HepG2 (cell line): Measurements from ENCODE around the gene PLCG2. TPM values are rescaled to one million over a fixed set of nuclear protein-coding genes. Genes with fewer than 3 reads are reported as not detected.

Experiments
- ATAC-seq: fragments of 200-7000 bp; cut with Tn5 transposase; 3 replicates; pipeline ENCODE4 v1.9.1; 2020; ENCODE audit warnings: mild to moderate bottlenecking, moderate library complexity
- BruUV-seq: library from RNA; stranded (reverse); fragments of 400-500 nt; replicated peaks from 2 replicates; lab custom pipeline; 2021; lab: Mats Ljungman, UMichigan
- CTCF ChIA-PET: fragments of 300-600 bp; formaldehyde crosslinking; extraction: SDS; loops from one replicate; lab custom pipeline; 2021; ENCODE audit warnings: low total read pairs, inconsistent platforms, low intra/inter-chr PET ratio; lab: Yijun Ruan, JAX
- POLR2A ChIA-PET: fragments of 350-600 bp; sonication (Branson Sonifier 250); formaldehyde crosslinking; loops from one replicate; lab custom pipeline; 2020; ENCODE audit warnings: antibody characterized with exemption, inconsistent platforms; lab: Yijun Ruan, JAX
- DNase-seq: peaks from one replicate; pipeline ENCODE4 v3.0.0-alpha.2; 2015; ENCODE audit warnings: low spot score
- FAIRE-seq: peaks from 3 replicates; lab custom pipeline; 2011; peaks lifted over from hg19 to GRCh38; lab: Jason Lieb, UNC
- H2AFZ ChIP-seq: one replicate; pipeline ENCODE4 v1.6.1; 2011; ENCODE audit warnings: low read length, inconsistent platforms
- H3K27ac ChIP-seq: fragments of 300-600 bp; 3 replicates; pipeline ENCODE4 v1.8.0; 2011; ENCODE audit warnings: mixed run types, mild to moderate bottlenecking, mixed read lengths, low read length, inconsistent platforms; ENCODE audit not compliant: insufficient read depth; ENCODE audit errors: extremely low read length
- H3K27me3 ChIP-seq, 2 experiments: fragments of 200-600 bp in 1 of 2; 2 replicates in 1 of 2; 3 replicates in 1 of 2; pipeline versions ENCODE4 v1.6.0 to v1.8.0; 2011; ENCODE audit warnings: low read length in 2 of 2, mild to moderate bottlenecking in 2 of 2, moderate library complexity in 2 of 2, inconsistent platforms in 1 of 2; ENCODE audit not compliant: insufficient read depth in 2 of 2, control insufficient read depth in 1 of 2
- H3K36me3 ChIP-seq, 2 experiments: fragments of 200-600 bp in 1 of 2; replicated peaks in 1 of 2; 2 replicates in 1 of 2; 3 replicates in 1 of 2; pipeline versions ENCODE4 v1.5.1 to v1.8.0; 2011; ENCODE audit warnings: low read length in 2 of 2, inconsistent platforms in 1 of 2; ENCODE audit not compliant: insufficient read depth in 2 of 2, control insufficient read depth in 1 of 2
- H3K4me1 ChIP-seq: 2 replicates; pipeline ENCODE4 v1.5.1; 2012; ENCODE audit warnings: low read length, inconsistent platforms; ENCODE audit not compliant: insufficient read depth
- H3K4me2 ChIP-seq: 2 replicates; pipeline ENCODE4 v1.6.0; 2011; ENCODE audit warnings: low read depth, low read length, inconsistent platforms
- H3K4me3 ChIP-seq, 3 experiments: fragments of 200-600 bp in 1 of 3; sonication (generic), shearing (Covaris generic) in 1 of 3; replicated peaks in 1 of 3; 2 replicates each; pipeline ENCODE4 v1.5.1; 2011 to 2016; ENCODE audit warnings: low read length in 3 of 3, inconsistent platforms in 2 of 3, low read depth in 2 of 3, mild to moderate bottlenecking in 2 of 3, control low read depth in 1 of 3, mixed read lengths in 1 of 3; ENCODE audit not compliant: insufficient read depth in 1 of 3
- H3K79me2 ChIP-seq: one replicate; pipeline ENCODE4 v1.6.1; 2011; ENCODE audit warnings: low read length, inconsistent platforms; ENCODE audit not compliant: insufficient read depth
- H3K9ac ChIP-seq: 2 replicates; pipeline ENCODE4 v1.6.0; 2011; ENCODE audit warnings: mild to moderate bottlenecking, low read depth, low read length, inconsistent platforms; ENCODE audit not compliant: insufficient read depth
- H3K9me3 ChIP-seq: 2 replicates; pipeline ENCODE4 v1.5.1; 2012; ENCODE audit warnings: mild to moderate bottlenecking, low read length
- H4K20me1 ChIP-seq: 2 replicates; pipeline ENCODE4 v1.6.0; 2011; ENCODE audit warnings: inconsistent platforms, mild to moderate bottlenecking, low read length, moderate library complexity; ENCODE audit not compliant: insufficient read depth
- CERS6 ChIP-seq: sonication (generic); formaldehyde crosslinking; IDR thresholded peaks from 2 replicates; pipeline ENCODE4 v1.5.0; 2020; ENCODE audit warnings: missing genetic modification reagents
- ELK4 ChIP-seq: sonication (generic); formaldehyde crosslinking; IDR thresholded peaks from 2 replicates; pipeline ENCODE4 v1.9.0; 2021; ENCODE audit warnings: missing genetic modification reagents, borderline replicate concordance
- GATAD2A ChIP-seq: IDR thresholded peaks from 2 replicates; pipeline ENCODE4 v1.6.1; 2016
- NFIB ChIP-seq: sonication (generic); formaldehyde crosslinking; IDR thresholded peaks from 2 replicates; pipeline ENCODE4 v1.9.0; 2021; ENCODE audit warnings: missing genetic modification reagents, mild to moderate bottlenecking, borderline replicate concordance
- PRDM10 ChIP-seq: sonication (generic); formaldehyde crosslinking; IDR thresholded peaks from 2 replicates; pipeline ENCODE4 v1.4.0; 2020; ENCODE audit warnings: low read depth, missing genetic modification reagents
- THYN1 ChIP-seq: sonication (generic); formaldehyde crosslinking; IDR thresholded peaks from 2 replicates; pipeline ENCODE4 v1.8.1; 2023; ENCODE audit warnings: low read depth, mild to moderate bottlenecking, moderate library complexity, missing genetic modification reagents, borderline replicate concordance
- TRAFD1 ChIP-seq: sonication (generic); formaldehyde crosslinking; IDR thresholded peaks from 2 replicates; pipeline ENCODE4 v1.5.1; 2020; ENCODE audit warnings: missing genetic modification reagents, mild to moderate bottlenecking, borderline replicate concordance
- XBP1 ChIP-seq: sonication (generic); formaldehyde crosslinking; IDR thresholded peaks from 2 replicates; pipeline ENCODE4 v1.5.0; 2020; ENCODE audit warnings: missing genetic modification reagents
- ZBTB7A ChIP-seq: sonication (generic); formaldehyde crosslinking; IDR thresholded peaks from 2 replicates; pipeline ENCODE4 v1.8.0; 2022; ENCODE audit warnings: mild to moderate bottlenecking, missing genetic modification reagents
- ZEB1 ChIP-seq: IDR thresholded peaks from 2 replicates; pipeline ENCODE4 v1.6.1; 2012; ENCODE audit warnings: mild to moderate bottlenecking, low read depth, inconsistent platforms; ENCODE audit not compliant: insufficient replicate concordance
- ZNF18 ChIP-seq: sonication (generic); formaldehyde crosslinking; IDR thresholded peaks from 2 replicates; pipeline ENCODE4 v1.8.0; 2022; ENCODE audit warnings: mild to moderate bottlenecking, missing genetic modification reagents; ENCODE audit not compliant: insufficient replicate concordance
- ZNF546 ChIP-seq: sonication (generic); formaldehyde crosslinking; conservative IDR thresholded peaks from 2 replicates; pipeline ENCODE4 v1.8.1; 2023; ENCODE audit warnings: mild to moderate bottlenecking, missing genetic modification reagents
- ZNF747 ChIP-seq: sonication (generic); formaldehyde crosslinking; IDR thresholded peaks from 2 replicates; pipeline ENCODE4 v1.8.1; 2023; ENCODE audit warnings: missing genetic modification reagents, mild to moderate bottlenecking, borderline replicate concordance
- WGBS: methylation state at CpG from one replicate; pipeline ENCODE4 v1.1.6; 2017; ENCODE audit warnings: low lambda C conversion rate; 5-methylcytosine and 5-hydroxymethylcytosine counted together
- in situ Hi-C: cut with HindIII; loops from 2 replicates; pipeline ENCODE4 v1.10.0; 2017; ENCODE audit warnings: low pct_unique_long_range_greater_than_20kb; ENCODE audit not compliant: extremely low pct_ligation_motif_present
- intact Hi-C: fragments of 100-400 bp; cut with micrococcal nuclease; formaldehyde crosslinking; loops from one replicate; pipeline ENCODE4 v1.10.0; 2022; ENCODE audit not compliant: unreplicated experiment
- polyA plus RNA-seq, 8 experiments: library from polyadenylated mRNA; depleted of rRNA in 3 of 8; stranded (reverse) in 7 of 8; unstranded in 1 of 8; fragments of >200 nt; fragmentation: Illumina TruSeq in 4 of 8; extraction: Trizol in 4 of 8; gene quantifications; 2 replicates each; pipeline versions ENCODE4 v1.2.1 to v1.2.3, GENCODE V29; 2011 to 2016; ENCODE audit warnings: low read depth in 4 of 8, missing spikeins in 1 of 8, mixed read lengths in 1 of 8; ENCODE audit not compliant: insufficient read depth in 1 of 8
- total RNA-seq, 5 experiments: library from RNA; depleted of rRNA; stranded (reverse); fragments of >200 nt; fragmentation: Illumina TruSeq; extraction: Trizol; gene quantifications; 2 replicates each; pipeline ENCODE4 v1.2.3, GENCODE V29; 2016; ENCODE audit warnings: low read depth in 1 of 5

The PLCG2 gene
- total and polyA plus RNA-seq, 2 of the 13 experiments (the other 11 are each of a cell fraction or from before 2014, with no cell fraction given), result 0.13 to 0.18 TPM

GRCh38 chr16:81842564-81843242 lies 63.6 kb downstream of the PLCG2 start:
- FAIRE-seq (no peak), ATAC-seq (no peak), DNase-seq (no peak)
- no peak overlapping the region for H3K27ac ChIP-seq
- 37% methylated on average over 12 of the region's 12 CpGs for WGBS
- no peaks in the 10 kb centered on the region for H3K9me3 ChIP-seq
- intact Hi-C loops, result no loop called here
- H3K79me2 ChIP-seq, result no peaks in the 10 kb centered on the region
- H3K4me1 ChIP-seq, result no peaks in the 10 kb centered on the region
- no peak overlapping the region for H3K9ac ChIP-seq
- no peaks in the 10 kb centered on the region for H3K36me3 ChIP-seq
- no TSS peak for BruUV-seq
- in situ Hi-C loops, result no loop called here
- no peak overlapping the region for H3K4me3 ChIP-seq
- ChIA-PET POLR2A (no interaction called here), CTCF (no interaction called here)
- no peak overlapping the region for H3K4me2 ChIP-seq
- no peak overlapping the region for H2AFZ ChIP-seq
- H4K20me1 ChIP-seq, result no peaks in the 10 kb centered on the region; the same call in 1 of the 2 replicates
- peaks cover 3 to 53% of the 10 kb centered on the region in 2 experiments; a peak in 4 of 5 replicates for H3K27me3 ChIP-seq
- no peak for TF ChIP-seq ZNF546
- TF ChIP-seq GATAD2A (CRISPR knock-in tag), result no peak
- TF ChIP-seq ZEB1, result no peak
- no peak for TF ChIP-seq XBP1
- no peak for TF ChIP-seq PRDM10 (CRISPR knock-in tag)
- no peak for TF ChIP-seq ZBTB7A (CRISPR knock-in tag)
- no peak for TF ChIP-seq CERS6 (CRISPR knock-in tag)
- TF ChIP-seq THYN1 (CRISPR knock-in tag), result no peak
- TF ChIP-seq ZNF747, result no peak
- no peak for TF ChIP-seq ELK4
- no peak for TF ChIP-seq TRAFD1
- no peak for TF ChIP-seq ZNF18 (CRISPR knock-in tag)
- TF ChIP-seq NFIB (CRISPR knock-in tag), result no peak
